AG04450 (cell line): ENCODE data around the gene GORAB. TPM values are rescaled to one million over a fixed set of nuclear protein-coding genes. Genes with fewer than 3 reads are reported as not detected.
A peak's percentile ranks its signal among the peaks of the same experiment; 100 is the strongest.

Experiments used
- CTCF ChIA-PET: fragments of 300-600, 350-600 bp; formaldehyde crosslinking; extraction: SDS; loops from one replicate; lab custom pipeline; 2022; ENCODE audit warnings: antibody characterized with exemption, inconsistent platforms; lab: Charles Lee
- POLR2A ChIA-PET: fragments of 350-600 bp; formaldehyde crosslinking; extraction: SDS; loops from one replicate; lab custom pipeline; 2021; ENCODE audit warnings: antibody characterized with exemption, inconsistent platforms; lab: Yijun Ruan, JAX
- DNase-seq: peaks from one replicate; pipeline ENCODE4 v3.0.0-alpha.2; 2011; ENCODE audit warnings: low read depth, low spot score
- H3K27ac ChIP-seq: one replicate; pipeline ENCODE4 v1.5.1; 2012; ENCODE audit warnings: low read depth, low read length, control low read depth
- H3K27me3 ChIP-seq: one replicate; pipeline ENCODE4 v1.6.0; 2012; ENCODE audit warnings: low read length; ENCODE audit not compliant: control insufficient read depth, insufficient read depth
- H3K4me3 ChIP-seq: 2 replicates; pipeline ENCODE4 v1.5.1; 2011; ENCODE audit warnings: mild to moderate bottlenecking, low read depth, low read length, control low read depth
- H3K9me3 ChIP-seq: 2 replicates; pipeline ENCODE4 v1.5.1; 2012; ENCODE audit warnings: low read length; ENCODE audit not compliant: control insufficient read depth, insufficient read depth
- CTCF ChIP-seq: IDR thresholded peaks from 2 replicates; pipeline ENCODE4 v1.5.1; 2011; ENCODE audit warnings: low read depth, low read length, control low read depth, inconsistent platforms
- polyA minus RNA-seq: library from RNA; depleted of rRNA, polyadenylated mRNA; stranded (reverse); fragments of >200 nt; gene quantifications from 2 replicates; pipeline ENCODE4 v1.2.3, GENCODE V29; 2011; rRNA and poly(A)+ RNA removed
- polyA plus RNA-seq: library from polyadenylated mRNA; depleted of rRNA; stranded (reverse); fragments of >200 nt; gene quantifications from 2 replicates; pipeline ENCODE4 v1.2.3, GENCODE V29; 2011; rRNA removed

GORAB gene
- polyA plus RNA-seq (15.0 and 23.5 TPM in 2 replicates), polyA minus RNA-seq (12.9 and 19.5 TPM in 2 replicates)

- H3K9me3 ChIP-seq, result no peaks in the 10 kb centered on the region
- H3K4me3 ChIP-seq, result peak within 1 kb of the TSS; percentile 69
- H3K27me3 ChIP-seq, result no peaks in the 10 kb centered on the region
- peak; percentile 87 for DNase-seq
- H3K27ac ChIP-seq, result peak within 1 kb of the TSS; percentile 99
- no peak for TF ChIP-seq CTCF
- CTCF ChIA-PET, result interaction anchor here (0.8 to 1.9 kb wide), 2 partner anchors 233 to 398 kb away, joined by 4 to 6 read pairs; no protein-coding TSS in a partner anchor
- POLR2A ChIA-PET, result interaction anchor here (0.6 to 1.9 kb wide), 7 partner anchors 10 to 405 kb away, joined by 3 to 10 read pairs (median 4); no protein-coding TSS in a partner anchor
Measured at GRCh38 chr1:170531758-170532657, at the start of gene GORAB. Gene GORAB (plus strand): TSS chr1:170532166. CDS start chr1:170532224, 58 bp downstream.

GRCh38 chr1:170483051-170483450, 48.9 kb upstream of the GORAB start:
- ChIA-PET CTCF (no interaction called here), POLR2A (no interaction called here)
- H3K9me3 ChIP-seq, result no peaks in the 10 kb centered on the region
- DNase-seq, result no peak
- TF ChIP-seq CTCF, result no peak
- H3K4me3 ChIP-seq, result no peak overlapping the region
- no peaks in the 10 kb centered on the region for H3K27me3 ChIP-seq
- no peak overlapping the region for H3K27ac ChIP-seq

- DNase-seq, result no peak
- no peak for TF ChIP-seq CTCF
- Histone ChIP-seq H3K4me3 (no peak overlapping the region), H3K27ac (no peak overlapping the region), H3K9me3 (no peaks in the 10 kb centered on the region), H3K27me3 (no peaks in the 10 kb centered on the region)
- ChIA-PET CTCF (no interaction called here), POLR2A (no interaction called here)
Measured at GRCh38 chr1:170487503-170487902, 44.5 kb upstream of the GORAB start.

- H3K9me3 ChIP-seq, result no peaks in the 10 kb centered on the region
- no peak overlapping the region for H3K27ac ChIP-seq
- no peak overlapping the region for H3K4me3 ChIP-seq
- DNase-seq, result no peak
- CTCF ChIA-PET, result no interaction called here
- H3K27me3 ChIP-seq, result no peaks in the 10 kb centered on the region
- TF ChIP-seq CTCF, result no peak
- POLR2A ChIA-PET, result no interaction called here
Measured at GRCh38 chr1:170491291-170491690, 40.7 kb upstream of the GORAB start.

GRCh38 chr1:170494369-170494768, 37.6 kb upstream of the GORAB start:
- no peak for DNase-seq
- no peaks in the 10 kb centered on the region for H3K9me3 ChIP-seq
- no peaks in the 10 kb centered on the region for H3K27me3 ChIP-seq
- H3K27ac ChIP-seq, result no peak overlapping the region
- CTCF ChIA-PET, result no interaction called here
- POLR2A ChIA-PET, result no interaction called here
- no peak for TF ChIP-seq CTCF
- no peak overlapping the region for H3K4me3 ChIP-seq
